ENCODE data around the gene SCFD2. TPM values are rescaled to one million over a fixed set of nuclear protein-coding genes. Genes with fewer than 3 reads are reported as not detected.
A peak's percentile ranks its signal among the peaks of the same experiment; 100 is the strongest.

SCFD2 gene
- polyA plus RNA-seq, 1 of the 3 experiments (the other 2 are of a cell fraction), result 14.1 TPM

GRCh38 chr4:53015681-53016080 is 350.2 kb downstream of the SCFD2 start (continued):
- no peak for TF ChIP-seq PBX3 (IDR thresholded peaks at IDR 0.05)
- no peak for TF ChIP-seq GABPA (IDR thresholded peaks at IDR 0.05; ENCODE audit: low read depth)
- no peak for TF ChIP-seq NFIC (IDR thresholded peaks at IDR 0.05; ENCODE audit: borderline replicate concordance)
- no peak for TF ChIP-seq POLR2AphosphoS5 (IDR thresholded peaks at IDR 0.05; ENCODE audit: low read depth, low read length)
- no peak for TF ChIP-seq USF1 (IDR thresholded peaks at IDR 0.05; ENCODE audit: borderline replicate concordance, low read depth)
- no peak for TF ChIP-seq MAX (IDR thresholded peaks at IDR 0.05; ENCODE audit: low read depth)
- no peak for TF ChIP-seq USF2 (IDR thresholded peaks at IDR 0.05; ENCODE audit: borderline replicate concordance, low read depth, low read length)
- TF ChIP-seq TEAD4 (IDR thresholded peaks at IDR 0.05; ENCODE audit: borderline replicate concordance, insufficient read depth), result no peak
- TF ChIP-seq RAD21 (IDR thresholded peaks at IDR 0.05; ENCODE audit: low read length), result peak; percentile 99
- TF ChIP-seq JUND (IDR thresholded peaks at IDR 0.05), result no peak
- no peak for TF ChIP-seq YY1 (IDR thresholded peaks at IDR 0.05; ENCODE audit: low read depth)
- TF ChIP-seq CHD2 (IDR thresholded peaks at IDR 0.05; ENCODE audit: low read length, partially characterized antibody), result peak; percentile 62
- no peak for TF ChIP-seq ZBTB33 (IDR thresholded peaks at IDR 0.05; ENCODE audit: borderline replicate concordance, low read depth)
- no peak for TF ChIP-seq RFX5 (IDR thresholded peaks at IDR 0.05; ENCODE audit: low read length)
- no peak for TF ChIP-seq NRF1 (IDR thresholded peaks at IDR 0.05; ENCODE audit: low read depth, low read length)
- no peak for TF ChIP-seq IRF3 (IDR thresholded peaks at IDR 0.05; ENCODE audit: low read depth, low read length)
- no peak for TF ChIP-seq REST (IDR thresholded peaks at IDR 0.05; ENCODE audit: low read depth, low read length)
- TF ChIP-seq SIN3A (IDR thresholded peaks at IDR 0.05; ENCODE audit: borderline replicate concordance, low read depth, low read length), result no peak
- no peak for TF ChIP-seq FOXM1 (IDR thresholded peaks at IDR 0.05; ENCODE audit: low read depth)
